Measurements from ENCODE around the gene KRTCAP2. TPM values are rescaled to one million over a fixed set of nuclear protein-coding genes. Genes with fewer than 3 reads are reported as not detected.
A peak's percentile ranks its signal among the peaks of the same experiment; 100 is the strongest.

KRTCAP2 gene
- total RNA-seq, 2 donors from 2014 or later: 140 to 172 TPM

DNA sequence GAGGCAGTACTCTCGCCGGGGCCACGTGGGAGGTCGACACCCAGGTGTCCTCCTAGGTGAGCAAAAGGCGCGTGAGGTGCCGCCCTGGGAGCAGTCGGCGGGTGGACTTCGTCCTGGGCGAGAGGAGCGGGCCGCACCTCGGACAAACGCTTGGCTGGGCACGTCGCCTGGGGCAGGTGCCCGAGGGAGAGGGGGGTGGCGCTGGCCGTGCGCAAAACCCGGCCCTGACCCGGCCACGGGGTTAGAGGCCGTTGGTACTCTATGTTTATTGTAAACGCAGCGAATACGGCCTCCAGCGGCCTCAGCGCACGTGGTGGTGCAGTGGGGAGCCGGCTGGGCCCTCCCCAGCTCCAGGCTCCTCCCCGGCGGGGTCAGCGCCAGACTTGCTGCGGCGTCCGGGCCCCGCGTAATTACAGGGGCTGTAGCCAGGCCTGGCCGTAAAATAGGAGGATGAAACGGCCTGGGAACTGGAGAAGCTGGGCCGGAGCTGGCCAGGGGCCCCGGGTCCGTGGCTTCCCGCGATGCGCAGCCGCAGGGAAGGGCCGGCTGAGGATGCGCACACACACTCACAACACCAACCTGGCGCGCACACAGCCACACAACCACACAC, 47.1 kb downstream of the KRTCAP2 start:
- H3K9ac ChIP-seq (ENCODE audit: low read depth in 2 of 2, low read length in 2 of 2): peak overlapping the region; percentile 82 to 100
- TF ChIP-seq, protein P1, sequence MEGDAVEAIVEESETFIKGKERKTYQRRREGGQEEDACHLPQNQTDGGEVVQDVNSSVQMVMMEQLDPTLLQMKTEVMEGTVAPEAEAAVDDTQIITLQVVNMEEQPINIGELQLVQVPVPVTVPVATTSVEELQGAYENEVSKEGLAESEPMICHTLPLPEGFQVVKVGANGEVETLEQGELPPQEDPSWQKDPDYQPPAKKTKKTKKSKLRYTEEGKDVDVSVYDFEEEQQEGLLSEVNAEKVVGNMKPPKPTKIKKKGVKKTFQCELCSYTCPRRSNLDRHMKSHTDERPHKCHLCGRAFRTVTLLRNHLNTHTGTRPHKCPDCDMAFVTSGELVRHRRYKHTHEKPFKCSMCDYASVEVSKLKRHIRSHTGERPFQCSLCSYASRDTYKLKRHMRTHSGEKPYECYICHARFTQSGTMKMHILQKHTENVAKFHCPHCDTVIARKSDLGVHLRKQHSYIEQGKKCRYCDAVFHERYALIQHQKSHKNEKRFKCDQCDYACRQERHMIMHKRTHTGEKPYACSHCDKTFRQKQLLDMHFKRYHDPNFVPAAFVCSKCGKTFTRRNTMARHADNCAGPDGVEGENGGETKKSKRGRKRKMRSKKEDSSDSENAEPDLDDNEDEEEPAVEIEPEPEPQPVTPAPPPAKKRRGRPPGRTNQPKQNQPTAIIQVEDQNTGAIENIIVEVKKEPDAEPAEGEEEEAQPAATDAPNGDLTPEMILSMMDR (IDR thresholded peaks at IDR 0.05): no peak
- intact Hi-C loops (cut with DNase I): no loop called here
- peak overlapping the region; percentile 92 for H3K27ac ChIP-seq
- H3K27me3 ChIP-seq: peaks cover 4% of the 10 kb centered on the region
- H3K36me3 ChIP-seq: no peaks in the 10 kb centered on the region
- peak; percentile 95 for DNase-seq
- peak overlapping the region; percentile 78 for H3K4me3 ChIP-seq
- H3K4me1 ChIP-seq: peaks cover 14% of the 10 kb centered on the region
- H3K9me3 ChIP-seq: no peaks in the 10 kb centered on the region

DNA sequence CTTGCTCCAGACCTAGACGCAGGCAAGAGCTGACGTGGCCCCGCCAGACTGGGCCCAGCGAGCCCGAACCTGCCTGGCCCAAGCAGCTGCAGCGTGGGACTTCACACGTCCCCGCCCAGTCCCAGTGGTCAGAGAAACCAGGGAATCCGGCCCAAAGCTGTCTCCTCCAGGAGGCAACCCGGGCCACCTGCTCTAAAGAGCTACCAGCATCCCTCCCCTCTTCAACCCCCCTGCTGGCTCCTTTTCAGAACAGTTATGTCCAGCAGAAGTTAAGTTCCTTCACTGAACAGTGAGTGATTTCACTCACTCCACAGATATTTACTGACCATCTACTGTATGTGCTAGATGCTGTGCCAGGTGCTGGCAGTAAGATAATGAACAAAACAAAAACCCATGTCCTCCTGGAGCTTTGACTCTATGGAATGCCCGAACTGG, 47.6 kb downstream of the KRTCAP2 start:
- Histone ChIP-seq H3K4me3 (no peak overlapping the region), H3K9ac (ENCODE audit: low read depth in 2 of 2, low read length in 2 of 2) (peak overlapping the region in 1 of 2 donors; percentile 100), H3K27me3 (peaks cover 4% of the 10 kb centered on the region), H3K36me3 (no peaks in the 10 kb centered on the region), H3K9me3 (no peaks in the 10 kb centered on the region), H3K4me1 (peaks cover 14% of the 10 kb centered on the region), H3K27ac (peak overlapping the region; percentile 92)
- no peak for DNase-seq
- TF ChIP-seq, protein P1 (IDR thresholded peaks at IDR 0.05): no peak
- intact Hi-C loops (cut with DNase I): no loop called here

GRCh38 chr1:155124503-155125463, 48.3 kb downstream of the KRTCAP2 start:
- Histone ChIP-seq H3K4me1 (peaks cover 14% of the 10 kb centered on the region), H3K27ac (peak overlapping the region; percentile 92), H3K36me3 (no peaks in the 10 kb centered on the region), H3K4me3 (no peak overlapping the region), H3K9me3 (no peaks in the 10 kb centered on the region), H3K9ac (ENCODE audit: low read depth in 2 of 2, low read length in 2 of 2) (peak overlapping the region; percentile 1 to 100), H3K27me3 (peaks cover 4% of the 10 kb centered on the region)
- DNase-seq: peak; percentile 67
- intact Hi-C loops (cut with DNase I): no loop called here
- TF ChIP-seq, protein P1 (IDR thresholded peaks at IDR 0.05): no peak

GRCh38 chr1:155123801-155124200, 49.3 kb downstream of the KRTCAP2 start:
- Histone ChIP-seq H3K9ac (ENCODE audit: low read depth in 2 of 2, low read length in 2 of 2) (peak overlapping the region in 1 of 2 donors; percentile 100), H3K27me3 (peaks cover 4% of the 10 kb centered on the region), H3K4me3 (no peak overlapping the region), H3K27ac (peak overlapping the region; percentile 92), H3K4me1 (peaks cover 14% of the 10 kb centered on the region), H3K36me3 (no peaks in the 10 kb centered on the region), H3K9me3 (no peaks in the 10 kb centered on the region)
- intact Hi-C loops (cut with DNase I): no loop called here
- TF ChIP-seq, protein P1 (IDR thresholded peaks at IDR 0.05): no peak
- no peak for DNase-seq

- Histone ChIP-seq H3K9me3 (no peaks in the 10 kb centered on the region), H3K36me3 (no peaks in the 10 kb centered on the region), H3K4me1 (peaks cover 11% of the 10 kb centered on the region), H3K9ac (ENCODE audit: low read depth in 2 of 2, low read length in 2 of 2) (peak overlapping the region in 1 of 2 donors; percentile 4), H3K27me3 (peaks cover under 1% of the 10 kb centered on the region), H3K4me3 (no peak overlapping the region), H3K27ac (no peak overlapping the region)
- TF ChIP-seq, protein P1 (IDR thresholded peaks at IDR 0.05): no peak
- DNase-seq: no peak
- intact Hi-C loops (cut with DNase I): no loop called here
Observed at GRCh38 chr1:155122308-155122707, 50.8 kb downstream of the KRTCAP2 start.
